HG02938 (cell line): ENCODE data around the gene PRR22.
"Not testable (repeated sequence)": the region's sequence is repeated elsewhere in the genome, so short reads cannot be mapped to it uniquely, and the experiment has no call there.

Source experiments
- ATAC-seq: cut with Tn5 transposase; IDR thresholded peaks from one replicate; pipeline ENCODE4 v1.9.1; 2021; ENCODE audit warnings: mild to moderate bottlenecking, moderate library complexity; ENCODE audit not compliant: unreplicated experiment

The PRR22 gene

DNA sequence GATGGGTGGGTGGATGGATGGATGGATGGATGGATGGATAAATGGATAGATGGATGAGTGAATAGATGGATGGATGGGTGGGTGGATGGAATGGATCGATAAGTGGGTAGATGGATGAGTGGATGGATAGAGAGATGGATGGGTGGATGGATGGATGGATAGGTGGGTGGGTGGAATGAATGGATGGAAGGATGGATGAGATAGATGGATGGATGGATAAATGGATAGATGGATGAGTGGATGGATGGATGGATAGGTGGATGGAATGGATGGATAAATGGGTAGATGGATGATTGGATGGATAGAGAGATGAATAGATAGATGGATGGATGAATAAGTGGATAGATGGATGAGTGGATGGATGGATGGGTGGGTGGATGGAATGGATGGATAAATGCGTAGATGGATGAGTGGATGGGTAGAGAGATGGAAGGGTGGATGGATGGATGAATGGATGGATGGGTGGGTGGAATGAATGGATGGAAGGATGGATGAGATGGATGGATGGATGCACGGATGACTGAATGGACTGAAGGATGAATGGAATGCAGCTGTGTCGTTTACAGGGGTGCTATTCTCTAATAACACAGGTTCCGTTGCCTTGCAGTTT, 21.8 kb downstream of the PRR22 start:
- ATAC-seq: no peak

- no peak for ATAC-seq
These were observed 30.8 kb downstream of the PRR22 start for GRCh38 chr19:5753743-5754142.

DNA sequence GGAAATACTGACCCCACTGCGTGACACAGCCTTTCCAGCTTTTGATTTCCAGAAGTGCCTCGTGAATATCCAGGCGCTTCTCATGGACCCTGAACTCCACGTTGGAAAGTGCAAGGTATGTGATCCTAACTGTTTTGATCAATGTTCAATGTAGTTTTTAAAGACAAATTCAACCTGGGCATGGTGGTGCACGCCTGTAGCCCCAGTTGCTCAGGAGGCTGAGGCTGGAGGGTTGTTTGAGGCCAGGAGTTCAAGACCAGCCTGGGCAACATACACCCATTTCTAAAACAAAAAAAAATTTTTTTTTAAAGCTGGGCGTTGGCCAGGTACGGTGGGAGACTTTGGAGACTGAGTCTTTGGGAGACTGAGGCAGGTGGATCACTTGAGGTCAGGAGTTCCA, 32.8 kb downstream of the PRR22 start:
- no peak for ATAC-seq

DNA sequence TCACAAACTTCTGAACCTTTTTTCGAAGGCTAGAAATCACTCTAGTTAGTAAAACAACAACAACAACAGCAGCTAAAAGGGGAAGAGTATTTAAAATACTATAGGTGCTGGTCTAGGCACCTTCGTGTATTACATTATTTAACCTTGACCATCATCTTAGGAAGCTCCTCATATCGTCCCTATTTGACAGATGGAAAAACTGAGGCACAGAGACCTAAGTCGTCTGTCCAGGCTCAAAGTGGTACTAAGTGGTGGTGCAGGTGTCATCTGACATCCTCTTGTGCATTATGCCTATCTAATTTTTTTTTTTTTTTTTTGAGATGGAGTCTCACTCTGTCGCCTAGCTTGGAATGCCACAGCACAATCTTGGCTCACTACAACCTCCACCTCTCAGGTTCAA, 35.0 kb downstream of the PRR22 start:
- ATAC-seq: no peak

GRCh38 chr19:5748920-5749319, 35.6 kb downstream of the PRR22 start:
- ATAC-seq: not testable (repeated sequence)

DNA sequence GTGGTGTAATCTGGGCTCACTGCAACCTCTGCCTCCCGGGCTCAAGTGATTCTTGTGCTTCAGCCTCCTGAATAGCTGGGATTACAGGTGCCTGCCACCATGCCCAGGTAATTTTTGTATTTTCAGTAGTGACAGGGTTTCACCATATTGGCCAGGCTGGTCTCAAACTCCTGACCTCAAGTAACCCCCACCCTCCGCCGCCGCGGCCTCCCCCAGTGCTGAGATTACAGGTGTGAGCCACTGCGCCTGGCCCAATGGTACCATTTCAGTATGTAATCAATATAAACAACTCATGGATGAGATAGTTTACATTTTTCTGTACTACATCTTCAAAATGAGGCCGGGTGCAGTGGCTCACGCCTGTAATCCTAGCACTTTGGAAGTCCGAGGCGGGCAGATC, 39.5 kb downstream of the PRR22 start:
- ATAC-seq: not testable (repeated sequence)

- ATAC-seq: no peak
These were observed 40.9 kb downstream of the PRR22 start for GRCh38 chr19:5743630-5744029.

DNA sequence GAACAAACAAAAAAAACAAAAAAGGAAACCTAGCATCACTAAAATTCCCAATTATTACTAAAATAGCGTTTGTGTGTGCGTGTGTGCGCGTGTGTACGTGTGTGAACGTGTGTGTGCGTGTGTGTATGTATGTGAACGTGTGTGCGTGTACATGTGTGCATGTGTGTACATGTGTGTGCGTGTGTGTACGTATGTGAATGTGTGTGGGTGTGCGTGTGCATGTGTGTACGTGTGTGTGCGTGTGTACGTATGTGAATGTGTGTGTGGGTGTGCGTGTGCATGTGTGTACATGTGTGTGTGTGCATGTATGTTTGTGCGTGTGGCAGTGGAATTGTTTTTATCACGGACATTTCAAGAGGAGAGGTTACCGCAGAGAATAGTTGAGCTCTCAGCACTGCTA, 42.5 kb downstream of the PRR22 start:
- no peak for ATAC-seq

DNA sequence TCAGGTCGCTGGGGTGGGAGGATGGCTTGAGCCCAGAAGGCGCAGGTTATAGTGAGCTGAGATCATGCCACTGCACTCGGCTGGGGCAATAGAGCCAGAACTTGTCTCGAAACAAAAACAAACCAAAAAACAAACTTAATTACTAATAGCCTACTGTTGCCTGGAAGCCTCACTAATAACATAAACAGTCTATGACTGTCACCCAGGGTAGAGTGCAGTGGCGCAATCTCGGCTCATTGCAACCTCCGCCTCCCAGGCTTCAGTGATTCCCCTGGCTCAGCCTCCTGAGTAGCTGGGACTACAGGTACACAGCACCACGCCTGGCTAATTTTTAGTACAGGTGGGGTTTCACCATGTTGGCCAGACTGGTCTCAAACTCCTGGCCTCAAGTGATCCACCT, 46.1 kb downstream of the PRR22 start:
- ATAC-seq: no peak

- ATAC-seq: not testable (repeated sequence)
These were observed 51.4 kb downstream of the PRR22 start for GRCh38 chr19:5733172-5733571.
